ENCODE data around the gene HTRA3. TPM values are rescaled to one million over a fixed set of nuclear protein-coding genes. Genes with fewer than 3 reads are reported as not detected.

Gene HTRA3
- total RNA-seq, 4 donors from 2014 or later = 22.8 to 65.3 (median 29.5) TPM

- intact Hi-C loops (cut with DNase I; ENCODE audit: low total_unique reads) = loop anchor here (10.0 kb wide), 1 partner anchor 129 kb away; no protein-coding TSS in a partner anchor
- Histone ChIP-seq H3K27me3 (no peaks in the 10 kb centered on the region), H3K9me3 (no peaks in the 10 kb centered on the region), H3K4me3 (no peak overlapping the region), H3K36me3 (no peaks in the 10 kb centered on the region), H3K4me1 (peaks cover 4 to 6% of the 10 kb centered on the region in 2 donors), H3K27ac (peak overlapping the region; percentile 61 to 72)
- DNase-seq = no peak
- TF ChIP-seq CTCF (IDR thresholded peaks at IDR 0.05) (no peak), POLR2A (IDR thresholded peaks at IDR 0.05) (no peak)
These were observed 6.0 kb downstream of the HTRA3 start for GRCh38 chr4:8275548-8275910.

DNA sequence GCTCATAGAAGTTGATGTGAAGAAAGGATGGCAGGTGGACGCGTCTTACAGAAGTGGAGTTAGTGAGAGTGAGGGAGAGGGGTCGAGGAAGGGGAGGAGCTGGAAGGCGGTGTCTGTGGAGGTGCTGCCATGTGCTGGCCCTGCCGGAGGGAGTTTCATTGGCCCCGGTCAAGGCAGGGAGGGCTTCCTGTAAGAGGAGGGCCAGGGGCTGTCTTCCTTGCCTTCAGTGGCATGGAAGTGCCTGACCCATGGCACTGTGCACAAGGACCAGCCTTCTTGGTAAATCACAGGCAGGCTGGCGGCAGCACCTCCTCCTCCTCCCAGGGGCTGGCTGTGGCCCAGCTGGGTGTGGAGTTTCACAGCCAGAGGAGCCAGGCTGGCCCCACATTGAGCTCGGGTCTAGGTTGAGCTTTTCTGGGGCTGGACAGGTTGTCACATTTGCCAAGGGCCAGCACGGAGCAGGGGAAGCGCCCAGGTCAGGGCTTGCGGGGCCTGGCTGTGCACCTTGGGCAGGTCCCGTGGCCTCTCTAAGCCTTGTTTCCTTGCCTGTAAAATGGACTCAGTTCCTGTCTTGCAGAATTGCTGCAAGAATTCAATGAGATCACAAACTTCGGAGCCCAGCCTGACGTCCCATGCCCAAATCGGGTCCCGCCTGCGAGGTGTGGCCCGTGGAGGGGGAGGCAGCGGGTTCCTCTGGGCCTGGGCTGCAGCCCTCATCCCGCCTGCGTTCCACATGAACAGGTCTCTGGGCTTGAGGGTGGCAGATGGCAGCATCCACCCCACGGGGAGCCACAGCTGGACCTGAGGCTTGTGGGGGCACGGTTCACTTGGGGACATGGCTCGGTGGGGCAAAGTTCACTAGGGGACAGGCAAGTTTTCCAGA is 7.0 kb downstream of the HTRA3 start:
- Histone ChIP-seq H3K27ac (peak overlapping the region; percentile 10 to 53), H3K36me3 (no peaks in the 10 kb centered on the region), H3K4me3 (no peak overlapping the region), H3K27me3 (no peaks in the 10 kb centered on the region), H3K9me3 (no peaks in the 10 kb centered on the region), H3K4me1 (peaks cover 4 to 6% of the 10 kb centered on the region in 2 donors)
- intact Hi-C loops (cut with DNase I; ENCODE audit: low total_unique reads) = loop anchor here (10.0 kb wide), 1 partner anchor 128 kb away; no protein-coding TSS in a partner anchor
- DNase-seq = peak in 1 of 2 donors; percentile 64
- no peak for TF ChIP-seq POLR2A (IDR thresholded peaks at IDR 0.05)
- no peak for TF ChIP-seq CTCF (IDR thresholded peaks at IDR 0.05)

GRCh38 chr4:8277356-8278008 is 7.9 kb downstream of the HTRA3 start:
- Histone ChIP-seq H3K27me3 (no peaks in the 10 kb centered on the region), H3K4me1 (peaks cover 4 to 6% of the 10 kb centered on the region in 2 donors), H3K9me3 (no peaks in the 10 kb centered on the region), H3K27ac (peak overlapping the region; percentile 59 to 65), H3K36me3 (no peaks in the 10 kb centered on the region), H3K4me3 (no peak overlapping the region)
- TF ChIP-seq CTCF (IDR thresholded peaks at IDR 0.05) = no peak
- no peak for DNase-seq
- intact Hi-C loops (cut with DNase I; ENCODE audit: low total_unique reads) = loop anchor here (10.0 kb wide), 1 partner anchor 127 kb away; no protein-coding TSS in a partner anchor

GRCh38 chr4:8278009-8278395 is 8.4 kb downstream of the HTRA3 start:
- Histone ChIP-seq H3K4me3 (no peak overlapping the region), H3K36me3 (no peaks in the 10 kb centered on the region), H3K27me3 (no peaks in the 10 kb centered on the region), H3K9me3 (no peaks in the 10 kb centered on the region), H3K4me1 (peaks cover 4 to 6% of the 10 kb centered on the region in 2 donors), H3K27ac (peak overlapping the region; percentile 59 to 65)
- intact Hi-C loops (cut with DNase I; ENCODE audit: low total_unique reads) = loop anchor here (10.0 kb wide), 1 partner anchor 127 kb away; no protein-coding TSS in a partner anchor
- DNase-seq = no peak
- TF ChIP-seq CTCF (IDR thresholded peaks at IDR 0.05) (no peak), POLR2A (IDR thresholded peaks at IDR 0.05) (no peak)

All from uterus (tissue), 4 donors.